Vagina (tissue), 2 donors: ENCODE measurements around the gene PLSCR1.

Experiments
- POLR2A ChIP-seq, 2 donors: fragments of 450-650 bp; IDR thresholded peaks; one replicate each; pipeline ENCODE4 v1.6.1; 2017; ENCODE audit warnings: antibody characterized with exemption in 2 of 2, mild to moderate bottlenecking in 2 of 2, moderate library complexity in 2 of 2
- TF ChIP-seq, protein P1 (sequence below), 3 experiments: fragments of 450-650 bp in 2 of 3; fragments of 200-600 bp in 1 of 3; sonication (generic) in 1 of 3; IDR thresholded peaks; one replicate each; pipeline ENCODE4 v1.5.1; 2017 to 2019; ENCODE audit warnings: antibody characterized with exemption in 3 of 3, mild to moderate bottlenecking in 2 of 3, moderate library complexity in 2 of 3

DNA sequence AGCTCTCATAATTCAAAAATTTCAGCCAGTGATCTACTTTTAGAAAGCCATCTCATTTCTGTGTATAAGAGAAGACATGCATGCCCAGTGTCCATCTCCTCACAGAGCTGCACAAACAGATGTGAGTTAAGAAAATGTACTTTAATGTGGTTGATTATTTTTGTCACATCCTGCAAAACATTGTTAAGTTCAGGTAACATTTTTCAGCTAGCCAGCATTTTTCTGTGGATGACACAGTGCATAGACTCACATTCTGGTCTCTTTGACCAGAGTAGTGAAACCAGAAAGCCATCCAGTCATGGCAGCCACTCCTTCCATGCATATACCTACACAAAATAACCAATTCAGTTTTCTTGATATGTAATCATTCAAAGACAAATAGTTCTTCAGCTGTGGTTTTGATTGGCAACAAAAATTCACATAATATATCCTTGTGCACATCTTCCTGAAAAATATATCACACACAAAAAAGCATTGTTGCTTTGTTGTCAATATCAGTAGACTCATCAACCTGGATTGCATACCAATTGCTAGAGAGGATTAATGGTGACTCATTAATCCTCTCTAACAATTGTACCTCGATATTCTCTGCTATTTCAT is 2.1 kb upstream of the PLSCR1 start:
- TF ChIP-seq, protein P1, sequence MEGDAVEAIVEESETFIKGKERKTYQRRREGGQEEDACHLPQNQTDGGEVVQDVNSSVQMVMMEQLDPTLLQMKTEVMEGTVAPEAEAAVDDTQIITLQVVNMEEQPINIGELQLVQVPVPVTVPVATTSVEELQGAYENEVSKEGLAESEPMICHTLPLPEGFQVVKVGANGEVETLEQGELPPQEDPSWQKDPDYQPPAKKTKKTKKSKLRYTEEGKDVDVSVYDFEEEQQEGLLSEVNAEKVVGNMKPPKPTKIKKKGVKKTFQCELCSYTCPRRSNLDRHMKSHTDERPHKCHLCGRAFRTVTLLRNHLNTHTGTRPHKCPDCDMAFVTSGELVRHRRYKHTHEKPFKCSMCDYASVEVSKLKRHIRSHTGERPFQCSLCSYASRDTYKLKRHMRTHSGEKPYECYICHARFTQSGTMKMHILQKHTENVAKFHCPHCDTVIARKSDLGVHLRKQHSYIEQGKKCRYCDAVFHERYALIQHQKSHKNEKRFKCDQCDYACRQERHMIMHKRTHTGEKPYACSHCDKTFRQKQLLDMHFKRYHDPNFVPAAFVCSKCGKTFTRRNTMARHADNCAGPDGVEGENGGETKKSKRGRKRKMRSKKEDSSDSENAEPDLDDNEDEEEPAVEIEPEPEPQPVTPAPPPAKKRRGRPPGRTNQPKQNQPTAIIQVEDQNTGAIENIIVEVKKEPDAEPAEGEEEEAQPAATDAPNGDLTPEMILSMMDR (IDR thresholded peaks at IDR 0.05), result no peak
- TF ChIP-seq POLR2A (IDR thresholded peaks at IDR 0.05), result no peak
